Right atrium auricular region (tissue), 2 donors: ENCODE results near the gene ZNF438. TPM values are rescaled to one million over a fixed set of nuclear protein-coding genes. Genes with fewer than 3 reads are reported as not detected.

Experiments used
- DNase-seq: peaks from one replicate; pipeline ENCODE4 v3.0.0-alpha.2; 2019; ENCODE audit warnings: low spot score
- H3K27ac ChIP-seq, 2 donors: fragments of 200-600 bp; sonication (generic); 1 replicate in 1 of 2; 2 replicates in 1 of 2; pipeline ENCODE4 v1.5.1; 2016 to 2019
- H3K27me3 ChIP-seq, 2 donors: fragments of 200-600 bp; sonication (generic); one replicate each; pipeline versions ENCODE4 v1.5.1 to v1.6.0; 2017 to 2019
- H3K36me3 ChIP-seq: fragments of 200-600 bp; sonication (generic); one replicate; pipeline ENCODE4 v1.5.1; 2016
- H3K4me1 ChIP-seq, 2 donors: fragments of 200-600 bp; sonication (generic); one replicate each; pipeline versions ENCODE4 v1.5.1 to v1.6.0; 2017 to 2019
- H3K4me3 ChIP-seq, 2 donors: fragments of 200-600 bp; sonication (generic); 1 replicate in 1 of 2; 2 replicates in 1 of 2; pipeline ENCODE4 v1.5.1; 2017 to 2019; ENCODE audit warnings: mild to moderate bottlenecking in 1 of 2, moderate library complexity in 1 of 2
- H3K9me3 ChIP-seq, 2 donors: fragments of 200-600 bp; sonication (generic); one replicate each; pipeline ENCODE4 v1.5.1; 2019
- total RNA-seq, 2 donors: library from RNA; depleted of rRNA; stranded (reverse); fragments of >200 nt; gene quantifications; one replicate each; pipeline ENCODE4 v1.1.0, GENCODE V29; 2016
- TF ChIP-seq, protein P1 (sequence below), 2 donors: fragments of 200-600 bp; sonication (generic); IDR thresholded peaks; one replicate each; pipeline ENCODE4 v1.5.1; 2019; ENCODE audit warnings: antibody characterized with exemption in 2 of 2

ZNF438 gene
- total RNA-seq, 2 donors from 2014 or later, result 13.4 to 14.5 TPM

- no peak for DNase-seq
- no peaks in the 10 kb centered on the region for H3K27me3 ChIP-seq
- no peak overlapping the region for H3K27ac ChIP-seq
- H3K36me3 ChIP-seq, result peaks cover 10% of the 10 kb centered on the region
- H3K9me3 ChIP-seq, result no peaks in the 10 kb centered on the region
- H3K4me3 ChIP-seq, result no peak overlapping the region
- H3K4me1 ChIP-seq, result peaks cover 0 to 6% of the 10 kb centered on the region in 2 donors
- TF ChIP-seq, protein P1, sequence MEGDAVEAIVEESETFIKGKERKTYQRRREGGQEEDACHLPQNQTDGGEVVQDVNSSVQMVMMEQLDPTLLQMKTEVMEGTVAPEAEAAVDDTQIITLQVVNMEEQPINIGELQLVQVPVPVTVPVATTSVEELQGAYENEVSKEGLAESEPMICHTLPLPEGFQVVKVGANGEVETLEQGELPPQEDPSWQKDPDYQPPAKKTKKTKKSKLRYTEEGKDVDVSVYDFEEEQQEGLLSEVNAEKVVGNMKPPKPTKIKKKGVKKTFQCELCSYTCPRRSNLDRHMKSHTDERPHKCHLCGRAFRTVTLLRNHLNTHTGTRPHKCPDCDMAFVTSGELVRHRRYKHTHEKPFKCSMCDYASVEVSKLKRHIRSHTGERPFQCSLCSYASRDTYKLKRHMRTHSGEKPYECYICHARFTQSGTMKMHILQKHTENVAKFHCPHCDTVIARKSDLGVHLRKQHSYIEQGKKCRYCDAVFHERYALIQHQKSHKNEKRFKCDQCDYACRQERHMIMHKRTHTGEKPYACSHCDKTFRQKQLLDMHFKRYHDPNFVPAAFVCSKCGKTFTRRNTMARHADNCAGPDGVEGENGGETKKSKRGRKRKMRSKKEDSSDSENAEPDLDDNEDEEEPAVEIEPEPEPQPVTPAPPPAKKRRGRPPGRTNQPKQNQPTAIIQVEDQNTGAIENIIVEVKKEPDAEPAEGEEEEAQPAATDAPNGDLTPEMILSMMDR (IDR thresholded peaks at IDR 0.05), result no peak
Measured at GRCh38 chr10:30847199-30847598, 184.5 kb downstream of the ZNF438 start.

- TF ChIP-seq, protein P1 (IDR thresholded peaks at IDR 0.05), result no peak
- no peaks in the 10 kb centered on the region for H3K27me3 ChIP-seq
- no peaks in the 10 kb centered on the region for H3K9me3 ChIP-seq
- peaks cover 10% of the 10 kb centered on the region for H3K36me3 ChIP-seq
- no peak overlapping the region for H3K4me3 ChIP-seq
- H3K4me1 ChIP-seq, result peaks cover 0 to 6% of the 10 kb centered on the region in 2 donors
- DNase-seq, result no peak
- no peak overlapping the region for H3K27ac ChIP-seq
Measured at GRCh38 chr10:30846710-30847109, 185.0 kb downstream of the ZNF438 start.

DNA sequence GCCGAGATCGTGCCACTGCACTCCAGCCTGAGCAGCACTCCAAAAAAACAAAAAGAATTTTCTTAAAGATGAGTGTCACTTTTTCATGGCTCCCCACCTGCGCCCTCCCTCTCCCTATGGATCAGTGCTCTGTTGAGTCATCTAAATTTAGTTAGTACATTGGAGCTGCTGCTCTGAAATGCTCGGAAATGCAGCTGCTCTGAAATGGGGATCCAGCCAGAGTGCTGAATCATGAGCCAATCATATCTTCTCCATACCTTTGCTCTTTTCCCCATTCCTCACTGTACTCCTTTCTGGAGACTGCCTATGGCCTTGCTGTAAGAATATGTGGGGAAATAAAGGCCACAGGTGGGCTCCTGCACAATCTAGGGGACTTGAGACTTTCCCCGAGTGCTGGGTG is 188.8 kb downstream of the ZNF438 start:
- H3K9me3 ChIP-seq, result no peaks in the 10 kb centered on the region

GRCh38 chr10:30842185-30842584 is 189.5 kb downstream of the ZNF438 start:
- Histone ChIP-seq H3K4me1 (peaks cover 0 to 6% of the 10 kb centered on the region in 2 donors), H3K27me3 (no peaks in the 10 kb centered on the region), H3K4me3 (no peak overlapping the region), H3K27ac (no peak overlapping the region), H3K36me3 (no peaks in the 10 kb centered on the region), H3K9me3 (no peaks in the 10 kb centered on the region)
- TF ChIP-seq, protein P1 (IDR thresholded peaks at IDR 0.05), result no peak
- DNase-seq, result peak; percentile 11

More for the DNA sequence above, 188.8 kb downstream of the ZNF438 start:
- TF ChIP-seq, protein P1 (IDR thresholded peaks at IDR 0.05), result no peak
- Histone ChIP-seq H3K4me1 (peaks cover 0 to 6% of the 10 kb centered on the region in 2 donors), H3K27me3 (no peaks in the 10 kb centered on the region), H3K36me3 (no peaks in the 10 kb centered on the region), H3K27ac (no peak overlapping the region), H3K4me3 (no peak overlapping the region)
- peak; percentile 26 for DNase-seq

- no peak overlapping the region for H3K27ac ChIP-seq
- H3K27me3 ChIP-seq, result no peaks in the 10 kb centered on the region
- no peaks in the 10 kb centered on the region for H3K36me3 ChIP-seq
- H3K4me1 ChIP-seq, result peaks cover 0 to 6% of the 10 kb centered on the region in 2 donors
- TF ChIP-seq, protein P1 (IDR thresholded peaks at IDR 0.05), result no peak
- H3K9me3 ChIP-seq, result no peaks in the 10 kb centered on the region
- peak; percentile 38 for DNase-seq
- H3K4me3 ChIP-seq, result no peak overlapping the region
Measured at GRCh38 chr10:30840395-30841050, 191.1 kb downstream of the ZNF438 start.

DNA sequence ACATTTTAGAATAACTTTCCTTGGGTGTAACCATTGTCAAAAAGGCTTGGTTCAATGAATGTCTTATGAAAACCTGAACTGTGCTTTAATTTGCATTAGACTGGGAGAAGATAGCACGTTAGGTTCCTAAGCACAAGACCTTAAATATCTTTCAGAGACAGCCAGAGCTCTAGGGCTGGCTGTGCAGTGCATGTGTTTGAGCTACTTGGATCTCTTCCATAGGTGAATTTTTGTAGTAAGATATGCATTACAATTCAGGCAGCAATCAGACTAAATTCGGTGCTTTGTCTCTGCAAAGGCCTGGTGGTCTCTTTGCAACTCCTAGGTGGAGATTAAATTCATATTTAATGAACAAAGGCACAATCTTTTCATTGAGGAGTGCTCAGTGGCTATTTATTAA is 192.0 kb downstream of the ZNF438 start:
- Histone ChIP-seq H3K27ac (no peak overlapping the region), H3K4me1 (peaks cover 0 to 6% of the 10 kb centered on the region in 2 donors), H3K27me3 (no peaks in the 10 kb centered on the region), H3K4me3 (no peak overlapping the region), H3K9me3 (no peaks in the 10 kb centered on the region), H3K36me3 (no peaks in the 10 kb centered on the region)
- DNase-seq, result no peak
- TF ChIP-seq, protein P1 (IDR thresholded peaks at IDR 0.05), result no peak
